Measurements from ENCODE around the gene PALM3. TPM values are rescaled to one million over a fixed set of nuclear protein-coding genes. Genes with fewer than 3 reads are reported as not detected.
A peak's percentile ranks its signal among the peaks of the same experiment; 100 is the strongest.
"Not testable (repeated sequence)": the region's sequence is repeated elsewhere in the genome, so short reads cannot be mapped to it uniquely, and the experiment has no call there.

The PALM3 gene
- total RNA-seq, 1 experiment from 2014 or later = 0.54 TPM

- intact Hi-C loops (cut with micrococcal nuclease; ENCODE audit: unreplicated experiment) (no loop called here), in situ Hi-C loops (cut with HindIII; ENCODE audit: low pct_unique_long_range_greater_than_20kb, low sequenced_read_pairs) (no loop called here)
- CTCF ChIA-PET = interaction anchor here (0.6 to 2.3 kb wide), 2 partner anchors 12 to 56 kb away, joined by 3 to 9 read pairs; no protein-coding TSS in a partner anchor
- no peak for TF ChIP-seq CTCF (IDR thresholded peaks at IDR 0.05)
- Histone ChIP-seq H3K36me3 (ENCODE audit: control insufficient read depth, insufficient read depth, low read length) (no peaks in the 10 kb centered on the region; the same call in 1 of the 2 replicates), H3K27ac (ENCODE audit: low read length) (no peak overlapping the region; the same call in 1 of the 2 replicates), H3K4me3 (ENCODE audit: low read depth in 2 of 2, low read length in 2 of 2) (peak overlapping the region; percentile 57 to 60), H3K27me3 (ENCODE audit: control insufficient read depth, insufficient read depth, low read length) (no peaks in the 10 kb centered on the region), H3K9me3 (ENCODE audit: control insufficient read depth, insufficient read depth, low read depth, low read length) (no peaks in the 10 kb centered on the region), H3K4me1 (ENCODE audit: control insufficient read depth, insufficient read depth, low read length) (no peaks in the 10 kb centered on the region)
- POLR2A ChIA-PET = interaction anchor here (0.6 kb wide), 1 partner anchor 9 kb away, joined by 3 read pairs; no protein-coding TSS in a partner anchor
- DNase-seq (ENCODE audit: low read depth, low spot score) (no peak), ATAC-seq (peak; percentile 5)
- BruUV-seq (replicated peaks) = no TSS peak
These were observed 30.7 kb downstream of the PALM3 start for GRCh38 chr19:14030997-14031718.

- TF ChIP-seq TCF7L2 (IDR thresholded peaks at IDR 0.05; ENCODE audit: low read depth, low read length) (no peak), SIN3A (IDR thresholded peaks at IDR 0.05; ENCODE audit: borderline replicate concordance, insufficient read depth, low read depth, low read length) (no peak), POLR2AphosphoS5 (IDR thresholded peaks at IDR 0.05; ENCODE audit: low read depth, low read length) (no peak)
- in situ Hi-C loops (cut with HindIII; ENCODE audit: low pct_unique_long_range_greater_than_20kb, low sequenced_read_pairs) = no loop called here
- ATAC-seq (no peak), DNase-seq (ENCODE audit: low read depth, low spot score) (no peak)
- intact Hi-C loops (cut with micrococcal nuclease; ENCODE audit: unreplicated experiment) = no loop called here
- Histone ChIP-seq H3K27me3 (ENCODE audit: control insufficient read depth, insufficient read depth, low read length) (no peaks in the 10 kb centered on the region), H3K4me1 (ENCODE audit: control insufficient read depth, insufficient read depth, low read length) (no peaks in the 10 kb centered on the region), H3K36me3 (ENCODE audit: control insufficient read depth, insufficient read depth, low read length) (no peaks in the 10 kb centered on the region; the same call in 1 of the 2 replicates), H3K4me3 (ENCODE audit: low read depth in 2 of 2, low read length in 2 of 2) (no peak overlapping the region), H3K9me3 (ENCODE audit: control insufficient read depth, insufficient read depth, low read depth, low read length) (no peaks in the 10 kb centered on the region), H3K27ac (ENCODE audit: low read length) (no peak overlapping the region)
- POLR2A ChIA-PET = no interaction called here
- BruUV-seq (replicated peaks) = no TSS peak
- CTCF ChIA-PET = interaction anchor here (0.6 kb wide), 1 partner anchor 22 kb away, joined by 3 read pairs; no protein-coding TSS in a partner anchor
These were observed 33.0 kb downstream of the PALM3 start for GRCh38 chr19:14028901-14029300.

GRCh38 chr19:14027856-14028450 lies 33.9 kb downstream of the PALM3 start, which contains the start of gene RLN3:
Gene RLN3, plus strand, starts transcription at chr19:14028148. Its CDS starts 57 bp downstream, at chr19:14028205.
- no peaks in the 10 kb centered on the region for H3K27me3 ChIP-seq (ENCODE audit: control insufficient read depth, insufficient read depth, low read length)
- intact Hi-C loops (cut with micrococcal nuclease; ENCODE audit: unreplicated experiment) = no loop called here
- H3K27ac ChIP-seq (ENCODE audit: low read length) = no peak within 1 kb of the TSS
- CTCF ChIA-PET = interaction anchor here (0.5 kb wide), 1 partner anchor 167 kb away, joined by 13 read pairs; no protein-coding TSS in a partner anchor
- no peaks in the 10 kb centered on the region for H3K9me3 ChIP-seq (ENCODE audit: control insufficient read depth, insufficient read depth, low read depth, low read length)
- no peaks in the 10 kb centered on the region; the same call in 1 of the 2 replicates for H3K36me3 ChIP-seq (ENCODE audit: control insufficient read depth, insufficient read depth, low read length)
- BruUV-seq (replicated peaks) = no TSS peak
- peaks cover 3% of the 10 kb centered on the region; the same call in 1 of the 2 replicates for H3K4me1 ChIP-seq (ENCODE audit: control insufficient read depth, insufficient read depth, low read length)
- no peak for ATAC-seq
- no peak within 1 kb of the TSS for H3K4me3 ChIP-seq (ENCODE audit: low read depth in 2 of 2, low read length in 2 of 2)
- POLR2A ChIA-PET = interaction anchor here (0.5 kb wide), 1 partner anchor 114 kb away, joined by 4 read pairs; no protein-coding TSS in a partner anchor
- in situ Hi-C loops (cut with HindIII; ENCODE audit: low pct_unique_long_range_greater_than_20kb, low sequenced_read_pairs) = no loop called here
- DNase-seq (ENCODE audit: low read depth, low spot score) = no peak
- no peak for TF ChIP-seq POLR2AphosphoS5 (IDR thresholded peaks at IDR 0.05; ENCODE audit: low read depth, low read length)
- no peak for TF ChIP-seq SIN3A (IDR thresholded peaks at IDR 0.05; ENCODE audit: borderline replicate concordance, insufficient read depth, low read depth, low read length)
- TF ChIP-seq REST (IDR thresholded peaks at IDR 0.05; ENCODE audit: insufficient read depth in 1 of 2, low read depth in 2 of 2, low read length in 1 of 2) = no peak
- no peak for TF ChIP-seq CTCF (IDR thresholded peaks at IDR 0.05)
- no peak for TF ChIP-seq TCF7L2 (IDR thresholded peaks at IDR 0.05; ENCODE audit: low read depth, low read length)

- H3K27ac ChIP-seq (ENCODE audit: low read length); in situ Hi-C loops (cut with HindIII; ENCODE audit: low pct_unique_long_range_greater_than_20kb, low sequenced_read_pairs); H3K4me3 ChIP-seq (ENCODE audit: low read depth in 2 of 2, low read length in 2 of 2); H3K9me3 ChIP-seq (ENCODE audit: control insufficient read depth, insufficient read depth, low read depth, low read length); DNase-seq (ENCODE audit: low read depth, low spot score); ATAC-seq; CTCF ChIA-PET; BruUV-seq (replicated peaks); H3K27me3 ChIP-seq (ENCODE audit: control insufficient read depth, insufficient read depth, low read length); H3K4me1 ChIP-seq (ENCODE audit: control insufficient read depth, insufficient read depth, low read length); intact Hi-C loops (cut with micrococcal nuclease; ENCODE audit: unreplicated experiment); POLR2A ChIA-PET; H3K36me3 ChIP-seq (ENCODE audit: control insufficient read depth, insufficient read depth, low read length): not testable (repeated sequence)
These were observed 35.2 kb downstream of the PALM3 start for GRCh38 chr19:14026652-14027192.

Data from Panc1 (cell line).